Vagina (tissue), 2 donors: ENCODE data around the gene ZNF280A.

ENCODE experiments used
- CTCF ChIP-seq, 3 experiments: fragments of 450-650 bp in 2 of 3; fragments of 200-600 bp in 1 of 3; sonication (generic) in 1 of 3; IDR thresholded peaks; one replicate each; pipeline ENCODE4 v1.5.1; 2017 to 2019; ENCODE audit warnings: antibody characterized with exemption in 3 of 3, mild to moderate bottlenecking in 2 of 3, moderate library complexity in 2 of 3
- POLR2A ChIP-seq, 2 donors: fragments of 450-650 bp; IDR thresholded peaks; one replicate each; pipeline ENCODE4 v1.6.1; 2017; ENCODE audit warnings: antibody characterized with exemption in 2 of 2, mild to moderate bottlenecking in 2 of 2, moderate library complexity in 2 of 2
- POLR2AphosphoS5 ChIP-seq, 2 donors: sonication (generic); formaldehyde crosslinking; IDR thresholded peaks; one replicate each; pipeline ENCODE4 v1.9.0; 2017; ENCODE audit warnings: antibody characterized with exemption in 2 of 2, mild to moderate bottlenecking in 2 of 2, low read depth in 1 of 2; ENCODE audit not compliant: insufficient read depth in 1 of 2

- TF ChIP-seq CTCF (IDR thresholded peaks at IDR 0.05) = no peak
- no peak for TF ChIP-seq POLR2A (IDR thresholded peaks at IDR 0.05)
- no peak for TF ChIP-seq POLR2AphosphoS5 (IDR thresholded peaks at IDR 0.05; ENCODE audit: insufficient read depth in 1 of 2, low read depth in 1 of 2)
These were observed 14.7 kb upstream of the ZNF280A start for GRCh38 chr22:22534604-22535415.
